Stimulated activated CD4-positive, alpha-beta T cell treated with anti-CD3 and anti-CD28 coated beads, Interleukin-1b, Interleukin-23, amount 100 ng/mL, for 1 hour (primary cell): ENCODE results near the gene TMEM119.
A peak's percentile ranks its signal among the peaks of the same experiment; 100 is the strongest.
"Not testable (repeated sequence)": the region's sequence is repeated elsewhere in the genome, so short reads cannot be mapped to it uniquely, and the experiment has no call there.

Source experiments
- DNase-seq, 2 donors: peaks; one replicate each; pipeline ENCODE4 v3.0.0-alpha.2; 2020; ENCODE audit warnings: low read depth in 2 of 2

TMEM119 gene

GRCh38 chr12:108565146-108565545, 32.7 kb downstream of the TMEM119 start:
- DNase-seq, result no peak

GRCh38 chr12:108564724-108565123, 33.2 kb downstream of the TMEM119 start:
- DNase-seq, result no peak

DNA sequence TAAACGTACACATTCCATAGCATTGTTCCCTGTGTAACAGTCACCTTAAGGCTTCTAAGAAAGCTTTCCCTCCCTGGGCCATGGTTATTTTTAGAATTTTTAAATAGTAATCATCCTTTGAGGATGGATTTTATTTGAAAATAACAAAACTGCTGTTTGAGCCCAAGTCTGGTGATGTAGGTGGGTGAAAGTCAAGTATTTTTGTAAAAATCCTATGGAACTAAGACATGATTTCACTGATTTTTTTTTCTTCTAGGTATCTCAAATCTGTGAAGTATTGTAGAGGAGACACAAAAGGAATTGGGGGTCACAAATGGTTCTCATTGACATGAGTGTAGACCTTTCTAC, 34.1 kb downstream of the TMEM119 start:
- DNase-seq, result no peak

- peak; percentile 65 to 70 for DNase-seq
These were observed 34.6 kb downstream of the TMEM119 start for GRCh38 chr12:108563136-108563803.

DNA sequence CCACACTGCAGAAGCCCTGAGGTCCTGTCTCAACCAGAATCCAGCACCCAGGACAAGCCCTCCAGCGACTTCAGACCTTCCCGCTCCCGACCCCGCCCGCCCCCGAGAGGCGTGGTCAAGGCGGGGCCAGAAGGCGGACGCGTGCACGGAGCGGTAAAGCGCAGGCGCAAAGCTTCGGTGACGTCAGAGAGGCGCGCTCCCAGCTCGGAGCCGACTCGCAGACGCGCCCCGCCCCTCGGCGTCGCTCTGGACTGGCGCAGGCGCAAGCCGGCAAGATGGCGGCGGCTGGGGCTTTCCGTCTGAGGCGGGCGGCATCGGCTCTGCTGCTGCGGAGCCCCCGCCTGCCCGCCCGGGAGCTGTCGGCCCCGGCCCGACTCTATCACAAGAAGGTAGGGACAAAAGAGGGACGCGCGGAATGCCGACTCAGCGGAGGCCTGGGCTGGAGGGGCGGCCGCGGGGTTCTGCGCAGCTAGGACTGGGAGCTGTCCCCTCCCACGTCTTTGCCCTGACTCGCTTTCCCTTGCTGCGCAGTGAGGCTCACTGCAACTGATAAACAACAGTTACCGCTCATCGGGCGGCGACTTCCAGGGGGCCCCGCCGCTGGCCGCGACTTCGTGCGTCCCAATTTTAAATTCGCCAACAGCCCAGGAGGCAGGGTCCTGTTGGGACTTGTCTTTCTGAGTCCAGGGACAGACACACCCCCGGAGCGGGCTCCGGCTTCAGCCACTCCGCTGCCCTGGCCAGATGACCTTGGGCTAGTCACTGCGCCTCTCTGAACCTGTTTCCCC, 35.3 kb downstream of the TMEM119 start, which contains the start of gene ISCU:
Gene ISCU (plus strand): TSS at position 249 of the 788 bp plus-strand sequence. CDS start 27 bp downstream, at position 276.
- DNase-seq, result peak; percentile 97 to 98

- no peak for DNase-seq
These were observed 36.0 kb downstream of the TMEM119 start for GRCh38 chr12:108561852-108562347.

DNA sequence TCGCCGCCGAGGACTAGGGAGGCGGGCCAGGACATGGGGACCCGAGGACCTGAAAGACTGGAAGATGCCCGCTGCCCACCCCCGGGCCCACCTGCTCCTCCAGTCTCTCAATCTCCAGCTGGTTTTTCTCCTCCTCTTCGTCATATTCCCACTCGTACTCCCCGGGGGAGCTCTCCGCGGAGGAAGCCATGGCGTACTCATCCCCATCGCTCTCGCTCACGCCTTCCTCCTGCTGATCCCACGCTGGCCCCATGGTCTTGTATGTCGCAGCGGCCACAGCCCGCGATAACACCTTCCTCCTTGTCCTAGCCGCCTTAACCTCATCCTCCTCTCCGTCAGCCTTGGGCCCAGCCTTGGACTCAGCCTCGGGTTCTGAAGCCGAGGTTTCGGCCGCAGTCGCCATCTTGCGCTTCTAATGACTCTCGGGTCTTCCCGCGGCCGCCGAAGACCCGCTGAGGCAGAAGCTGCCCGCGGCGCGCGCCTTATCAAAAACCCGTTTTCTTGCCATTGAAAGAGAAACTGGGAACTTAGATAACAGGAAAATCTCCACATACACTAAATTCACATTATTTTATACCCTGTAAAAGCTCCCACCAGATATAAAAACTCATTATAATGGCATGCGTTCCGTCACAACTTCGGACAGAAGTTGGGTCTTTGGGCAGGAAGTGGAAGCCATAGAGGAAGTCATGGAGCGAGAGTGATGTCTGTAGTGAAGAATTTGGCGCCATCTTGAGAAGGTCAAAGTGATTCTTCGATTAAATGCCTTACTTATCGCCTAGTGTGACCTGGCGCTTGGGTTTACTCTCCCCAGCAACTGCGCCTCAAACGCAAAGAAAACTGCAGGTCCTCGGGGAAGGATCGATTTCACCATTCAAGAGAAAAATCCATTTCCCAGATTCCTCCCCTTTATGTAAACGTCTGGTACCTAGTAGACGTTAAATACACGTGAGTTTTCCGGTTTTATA, 36.8 kb downstream of the TMEM119 start, which contains the start of gene SART3:
Gene SART3 (minus strand): TSS at position 422 of the 968 bp plus-strand sequence. CDS start 19 bp downstream, at position 403.
- DNase-seq, result peak; percentile 36 to 59

- DNase-seq, result no peak
These were observed 37.6 kb downstream of the TMEM119 start for GRCh38 chr12:108560321-108560721.

DNA sequence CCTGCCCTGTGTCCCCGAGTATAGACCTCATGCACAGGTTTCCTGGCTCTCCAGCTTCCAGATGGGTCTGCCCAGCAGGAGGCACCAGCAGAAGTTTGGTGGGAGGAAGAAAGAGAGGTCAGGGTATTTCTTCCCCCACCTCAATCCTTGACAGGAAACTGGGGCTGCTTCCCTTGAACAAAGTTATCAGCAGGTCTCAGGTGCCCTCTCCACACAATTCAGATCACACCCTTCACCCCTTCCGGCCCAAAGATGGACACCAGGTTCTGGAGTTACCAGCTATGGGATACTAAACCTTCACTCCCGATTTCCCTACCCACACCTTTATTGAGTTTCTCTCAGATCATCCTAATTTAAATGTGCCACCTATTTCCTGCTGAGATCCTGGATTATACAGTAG, 38.1 kb downstream of the TMEM119 start:
- no peak for DNase-seq

DNA sequence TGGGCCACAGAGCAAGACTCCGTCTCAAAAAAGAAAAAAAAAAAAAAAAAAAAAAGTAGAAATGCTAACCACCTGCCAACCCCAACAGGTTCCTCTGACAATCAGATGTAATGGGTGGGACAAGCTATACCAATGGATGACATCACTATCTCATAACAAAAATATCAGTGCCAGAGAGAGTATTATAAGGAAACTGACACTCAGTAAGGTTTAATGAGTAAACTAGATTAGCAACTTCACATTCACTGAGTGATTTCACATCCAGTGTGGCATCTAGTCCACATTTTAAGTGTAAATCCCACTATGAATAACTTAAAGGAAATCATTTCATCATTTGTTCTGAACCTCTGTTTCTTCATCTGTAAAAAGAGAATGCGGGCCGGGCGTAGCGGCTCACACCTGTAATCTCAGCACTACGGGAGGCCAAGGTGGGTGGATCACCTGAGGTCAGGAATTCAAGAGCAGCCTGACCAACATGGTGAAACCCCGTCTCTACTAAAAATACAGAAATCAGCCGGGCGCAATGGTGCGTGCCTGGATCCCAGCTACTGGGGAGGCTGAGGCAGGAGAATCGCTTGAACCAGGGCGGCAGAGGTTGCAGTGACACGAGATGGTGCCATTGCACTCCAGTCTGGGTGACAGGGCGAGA, 38.8 kb downstream of the TMEM119 start:
- DNase-seq, result no peak

DNA sequence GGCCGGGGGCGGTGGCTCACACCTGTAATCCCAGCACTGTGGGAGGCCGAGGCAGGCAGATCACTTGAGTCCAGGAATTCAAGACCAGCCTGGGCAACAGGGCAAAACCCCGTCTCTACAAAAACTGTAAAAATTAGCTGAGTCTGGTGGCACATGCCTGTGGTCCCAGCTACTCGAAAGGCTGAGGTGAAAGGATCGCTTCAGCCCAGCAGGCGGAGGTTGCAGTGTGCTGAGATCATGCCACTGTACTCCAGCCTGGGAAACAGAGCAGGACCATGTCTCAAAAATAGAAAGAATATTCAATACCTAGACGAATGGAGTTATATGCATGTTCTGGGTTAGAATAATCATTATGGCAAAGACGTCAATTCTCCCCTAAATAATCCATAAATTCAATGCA, 42.5 kb downstream of the TMEM119 start:
- DNase-seq, result not testable (repeated sequence)

DNA sequence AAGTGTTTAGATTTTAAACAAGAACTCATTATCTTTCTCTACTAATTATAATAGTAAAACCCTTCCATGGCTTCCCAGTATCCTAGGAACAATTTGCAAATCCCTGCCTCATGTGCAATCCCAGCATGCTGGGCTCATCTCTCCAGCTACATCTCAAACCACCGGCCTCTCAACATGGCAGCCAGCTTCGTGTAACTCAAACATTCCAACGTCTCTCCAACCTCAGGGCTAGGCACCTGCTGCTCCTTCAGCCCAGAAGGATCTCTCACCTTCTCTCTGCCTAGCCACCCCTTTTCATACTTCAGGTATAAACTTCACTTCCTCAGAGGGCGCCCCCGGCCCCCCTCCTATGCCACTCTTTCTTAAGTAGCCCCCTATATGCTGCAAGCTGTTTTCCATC, 44.1 kb downstream of the TMEM119 start:
- DNase-seq, result no peak

- DNase-seq, result no peak
These were observed 46.3 kb downstream of the TMEM119 start for GRCh38 chr12:108551535-108551934.

GRCh38 chr12:108548954-108549521, 48.8 kb downstream of the TMEM119 start:
- DNase-seq, result no peak

- DNase-seq, result no peak
These were observed 50.2 kb downstream of the TMEM119 start for GRCh38 chr12:108547686-108548085.

- no peak for DNase-seq
These were observed 54.2 kb downstream of the TMEM119 start for GRCh38 chr12:108543652-108544051.

DNA sequence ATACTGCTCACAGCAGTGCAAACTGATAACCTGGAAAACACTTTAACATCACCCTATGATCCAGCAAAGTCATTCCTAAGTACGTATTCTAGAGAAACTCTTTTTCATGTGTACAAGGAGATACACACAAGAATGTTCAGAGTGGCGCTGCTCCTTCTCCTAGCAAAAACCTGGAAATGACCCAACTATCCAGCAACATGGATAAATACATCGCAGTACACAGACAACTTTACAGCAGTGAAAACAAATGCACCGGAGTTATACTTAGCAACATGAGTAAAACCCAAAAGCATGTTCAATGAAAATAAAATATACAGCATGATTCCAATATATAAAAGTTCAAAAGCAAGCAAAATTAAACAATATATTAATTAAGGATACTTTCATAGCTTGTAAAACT, 55.6 kb downstream of the TMEM119 start:
- no peak for DNase-seq
